Right renal pelvis (tissue), 4 donors: ENCODE data around the gene RPL27. TPM values are rescaled to one million over a fixed set of nuclear protein-coding genes. Genes with fewer than 3 reads are reported as not detected.
"Not testable (repeated sequence)": the region's sequence is repeated elsewhere in the genome, so short reads cannot be mapped to it uniquely, and the experiment has no call there.

Experiments used
- DNase-seq, 4 donors: peaks; one replicate each; pipeline ENCODE4 v3.0.0-alpha.2; 2013; ENCODE audit warnings: low read depth in 4 of 4, low spot score in 3 of 4, missing footprints in 1 of 4
- polyA plus RNA-seq, 4 donors: library from polyadenylated mRNA; unstranded; fragments of 120-200 nt; gene quantifications; one replicate each; pipeline ENCODE4 v1.2.1, GENCODE V29; 2013; ENCODE audit not compliant: insufficient read length in 4 of 4

The RPL27 gene
- polyA plus RNA-seq, 4 donors = 1,352 to 1,628 (median 1,460) TPM

DNA sequence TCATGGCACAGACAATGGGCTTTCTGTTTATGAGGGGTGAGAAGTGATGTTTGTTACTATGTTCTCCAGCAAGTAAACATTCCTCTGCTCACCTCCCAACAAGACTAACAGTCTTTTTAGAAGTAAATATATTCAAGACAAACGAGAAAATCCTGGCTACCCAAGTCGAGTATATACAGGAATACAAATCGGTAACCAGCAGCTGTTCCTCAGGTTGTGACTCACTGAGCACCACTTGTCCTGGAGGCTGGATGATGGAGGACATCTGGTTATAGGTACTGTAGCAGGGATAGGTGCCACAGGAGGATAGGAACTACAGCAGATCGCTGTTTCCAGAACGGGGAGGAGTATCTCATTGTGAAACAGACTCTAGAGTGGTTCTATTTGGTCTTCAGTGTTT, 5.3 kb upstream of the RPL27 start:
- no peak for DNase-seq

- not testable (repeated sequence) for DNase-seq
These were observed 4.3 kb upstream of the RPL27 start for GRCh38 chr17:42993913-42994312.

DNA sequence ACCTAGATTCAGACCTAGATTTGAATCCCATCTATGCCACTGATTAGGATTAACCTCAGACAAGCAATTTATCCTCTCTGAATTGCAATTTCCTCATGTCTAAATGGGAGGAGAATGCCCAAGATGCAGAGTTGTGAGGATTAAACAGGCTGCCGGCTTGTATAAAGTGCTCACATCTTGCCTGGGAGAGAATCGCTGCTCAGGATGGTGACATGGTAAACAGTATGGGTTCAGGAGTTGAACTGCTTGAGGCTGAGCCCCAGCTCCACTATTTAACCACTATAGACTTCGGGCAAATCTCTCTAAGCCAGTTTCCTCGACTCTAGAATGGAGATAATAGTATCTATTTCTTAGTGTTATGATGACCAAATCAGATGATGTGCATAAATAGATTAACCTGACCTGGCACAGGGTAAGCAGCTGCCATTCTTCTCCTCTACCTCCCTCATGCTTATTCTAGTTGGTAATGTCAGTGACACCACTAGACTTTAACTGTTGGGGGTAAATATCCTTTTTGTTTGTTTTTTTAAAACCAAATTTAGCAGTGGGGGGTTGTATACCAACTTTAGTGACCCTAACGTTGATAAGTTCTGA, 732 bp upstream of the RPL27 start:
- no peak for DNase-seq

DNA sequence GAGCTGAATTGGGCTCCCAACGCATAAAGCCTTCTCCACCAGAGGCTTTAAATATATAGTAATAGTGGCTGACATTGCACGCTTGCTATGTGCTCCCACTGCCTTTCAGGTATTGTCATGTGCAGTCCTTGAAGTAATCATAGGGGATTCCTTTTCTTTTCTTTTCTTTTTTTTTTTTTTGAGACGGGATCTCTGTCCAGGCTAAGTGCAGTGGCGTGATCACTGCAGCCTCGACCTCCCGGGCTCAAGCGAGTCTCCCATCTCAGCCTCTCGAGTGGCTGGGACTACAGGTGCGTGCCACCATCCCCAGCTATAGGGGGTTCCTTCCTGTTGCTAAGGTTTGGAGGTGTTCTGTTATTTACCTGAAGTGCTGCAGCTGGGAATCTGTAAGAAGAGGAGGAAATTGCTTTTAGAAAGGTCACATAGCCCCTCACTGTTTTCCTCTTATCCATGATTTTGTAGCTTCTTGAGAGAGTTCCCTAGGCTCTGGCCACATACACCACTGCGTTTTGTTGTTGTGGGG, 845 bp downstream of the RPL27 start:
- no peak for DNase-seq

DNA sequence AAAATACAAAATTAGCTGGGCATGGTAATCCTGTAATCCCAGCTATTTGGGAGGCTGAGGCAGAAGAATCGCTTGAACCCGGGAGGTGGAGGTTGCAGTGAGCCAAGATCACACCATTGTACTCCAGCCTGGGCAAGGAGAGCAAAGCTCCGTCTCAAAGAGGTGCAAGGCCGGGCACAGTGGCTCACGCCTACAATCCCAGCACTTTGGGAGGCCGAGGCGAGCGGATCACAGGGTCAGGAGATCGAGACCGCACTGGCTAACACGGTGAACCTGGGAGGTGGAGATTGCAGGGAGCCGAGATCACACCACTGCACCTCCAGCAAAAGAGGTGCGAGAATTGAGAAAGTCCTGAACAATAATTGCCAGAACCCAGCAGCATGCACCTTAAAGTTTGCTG, 2.7 kb downstream of the RPL27 start:
- DNase-seq = not testable (repeated sequence)

DNA sequence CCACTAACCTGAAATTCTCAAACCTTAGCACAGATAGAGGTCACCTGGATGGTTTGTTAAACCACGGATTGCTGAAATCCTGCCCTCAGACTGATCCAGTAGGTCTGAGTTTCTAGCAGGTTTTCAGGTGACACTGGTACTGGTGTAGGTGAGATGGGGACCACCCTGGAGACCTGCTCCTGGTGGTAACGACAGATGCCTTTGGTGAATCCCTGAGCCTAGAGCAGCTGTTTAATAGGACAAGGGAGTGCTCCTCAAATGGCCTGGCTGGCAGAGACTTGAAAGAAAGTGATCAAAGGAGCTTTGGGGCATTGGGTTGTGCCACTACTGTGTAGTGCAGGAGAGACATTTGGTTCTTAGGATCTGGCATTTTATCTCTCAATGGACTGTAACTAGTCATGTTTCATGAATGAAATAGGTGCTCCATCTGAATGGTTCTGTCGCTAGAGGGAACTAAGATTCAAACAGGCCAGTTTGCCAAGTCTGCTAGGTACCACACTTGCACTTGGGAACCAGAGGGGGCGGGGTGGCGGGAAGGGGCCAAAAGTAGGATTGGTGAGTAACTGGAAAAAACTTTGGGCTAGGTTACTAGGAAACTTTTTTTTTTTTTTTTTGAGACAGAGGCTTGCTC, 5.4 kb downstream of the RPL27 start:
- no peak for DNase-seq

- DNase-seq = peak; percentile 34 to 59 (median 44)
These were observed 8.7 kb downstream of the RPL27 start, which contains the start of gene IFI35 for GRCh38 chr17:43006639-43007551. IFI35 (plus strand) TSS chr17:43006784; CDS start chr17:43006948, 164 bp downstream.

GRCh38 chr17:43010667-43011308, 12.6 kb downstream of the RPL27 start:
- DNase-seq = no peak

DNA sequence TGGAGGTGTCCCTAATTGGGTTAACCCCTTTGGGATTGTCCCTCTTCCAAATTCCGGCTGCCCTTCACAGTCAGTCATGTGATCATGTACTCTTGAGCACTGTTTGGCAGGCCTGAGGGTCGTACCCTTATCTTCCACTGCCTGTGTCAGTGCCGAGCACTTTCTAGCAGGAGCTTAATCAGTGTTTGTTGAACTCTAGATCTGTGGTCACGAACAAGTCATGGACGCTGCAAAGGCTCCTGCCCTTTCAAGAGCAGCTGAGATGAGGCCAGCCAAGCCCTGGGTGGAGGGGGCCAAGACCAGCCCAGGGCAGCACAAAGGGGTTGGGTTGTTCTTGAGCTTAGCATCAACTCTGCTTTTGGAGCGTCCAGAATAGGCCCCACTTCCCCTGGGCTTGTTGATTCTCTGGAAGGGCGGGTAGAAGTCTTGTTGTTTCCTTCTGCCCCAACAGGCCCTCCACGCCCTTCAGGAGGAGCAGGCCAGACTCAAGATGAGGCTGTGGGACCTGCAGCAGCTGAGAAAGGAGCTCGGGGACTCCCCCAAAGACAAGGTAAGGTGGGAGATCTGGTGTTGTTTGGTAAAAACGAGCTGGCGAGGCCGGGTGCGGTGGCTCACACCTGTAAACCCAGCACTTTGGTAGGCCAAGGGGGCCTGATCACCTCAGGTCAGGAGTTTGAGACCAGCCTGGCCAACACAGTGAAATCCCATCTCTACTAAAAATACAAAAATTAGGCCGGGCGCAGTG, 13.7 kb downstream of the RPL27 start:
- DNase-seq = no peak

DNA sequence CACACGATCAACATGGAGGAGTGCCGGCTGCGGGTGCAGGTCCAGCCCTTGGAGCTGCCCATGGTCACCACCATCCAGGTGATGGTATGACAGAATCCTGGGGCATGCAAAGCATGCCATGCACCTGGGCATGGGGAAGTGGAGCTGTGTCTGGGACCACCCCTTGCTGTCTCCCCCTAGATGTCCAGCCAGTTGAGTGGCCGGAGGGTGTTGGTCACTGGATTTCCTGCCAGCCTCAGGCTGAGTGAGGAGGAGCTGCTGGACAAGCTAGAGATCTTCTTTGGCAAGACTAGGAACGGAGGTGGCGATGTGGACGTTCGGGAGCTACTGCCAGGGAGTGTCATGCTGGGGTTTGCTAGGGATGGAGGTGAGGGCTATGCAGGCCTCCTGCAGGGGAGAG, 15.1 kb downstream of the RPL27 start:
- no peak for DNase-seq

DNA sequence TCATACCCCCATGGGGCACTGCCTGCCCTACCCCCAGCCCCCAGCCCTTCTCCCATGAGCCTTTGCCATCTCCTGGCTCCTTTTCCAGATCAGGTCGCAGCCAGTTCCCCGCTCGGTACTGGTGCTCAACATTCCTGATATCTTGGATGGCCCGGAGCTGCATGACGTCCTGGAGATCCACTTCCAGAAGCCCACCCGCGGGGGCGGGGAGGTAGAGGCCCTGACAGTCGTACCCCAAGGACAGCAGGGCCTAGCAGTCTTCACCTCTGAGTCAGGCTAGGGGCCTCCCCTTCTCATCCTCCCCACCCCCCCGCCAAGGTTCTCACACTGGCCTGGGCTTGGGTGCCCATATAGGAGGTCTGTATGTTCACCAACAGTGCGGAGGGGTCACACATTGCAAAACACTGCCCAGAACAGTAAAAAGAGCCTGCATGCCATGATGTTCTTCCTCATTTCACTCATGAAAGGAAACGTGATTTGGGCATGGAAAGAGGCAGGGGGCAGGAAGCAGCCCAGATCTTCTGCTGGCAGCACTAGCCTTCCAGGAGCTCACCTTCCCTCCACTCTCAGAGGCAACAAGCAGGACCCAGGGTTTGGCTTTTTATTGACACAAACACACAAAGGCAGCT, 15.9 kb downstream of the RPL27 start:
- DNase-seq = no peak

- DNase-seq = no peak
These were observed 16.7 kb downstream of the RPL27 start for GRCh38 chr17:43014649-43015542.

GRCh38 chr17:43015579-43015978, 17.4 kb downstream of the RPL27 start:
- DNase-seq = no peak

DNA sequence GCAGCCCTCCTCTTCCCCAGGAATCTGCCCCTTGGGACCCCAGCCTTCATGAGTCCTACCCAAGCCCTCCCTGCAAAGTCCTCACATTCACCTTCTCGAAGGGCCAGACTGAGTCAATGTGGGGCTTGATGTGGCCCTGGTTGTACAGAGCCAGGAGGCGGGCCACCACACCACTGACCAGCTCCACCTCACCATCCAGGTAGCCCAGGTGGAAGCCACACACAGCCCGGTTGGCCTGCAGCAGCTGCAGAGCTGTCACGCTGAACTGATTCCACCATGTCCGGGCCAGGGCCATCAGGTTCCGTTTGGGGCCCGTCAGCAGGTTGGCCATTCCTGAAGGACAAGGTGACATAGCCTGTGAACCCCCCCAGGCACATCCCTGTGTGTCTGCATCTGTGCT, 18.0 kb downstream of the RPL27 start:
- DNase-seq = no peak

DNA sequence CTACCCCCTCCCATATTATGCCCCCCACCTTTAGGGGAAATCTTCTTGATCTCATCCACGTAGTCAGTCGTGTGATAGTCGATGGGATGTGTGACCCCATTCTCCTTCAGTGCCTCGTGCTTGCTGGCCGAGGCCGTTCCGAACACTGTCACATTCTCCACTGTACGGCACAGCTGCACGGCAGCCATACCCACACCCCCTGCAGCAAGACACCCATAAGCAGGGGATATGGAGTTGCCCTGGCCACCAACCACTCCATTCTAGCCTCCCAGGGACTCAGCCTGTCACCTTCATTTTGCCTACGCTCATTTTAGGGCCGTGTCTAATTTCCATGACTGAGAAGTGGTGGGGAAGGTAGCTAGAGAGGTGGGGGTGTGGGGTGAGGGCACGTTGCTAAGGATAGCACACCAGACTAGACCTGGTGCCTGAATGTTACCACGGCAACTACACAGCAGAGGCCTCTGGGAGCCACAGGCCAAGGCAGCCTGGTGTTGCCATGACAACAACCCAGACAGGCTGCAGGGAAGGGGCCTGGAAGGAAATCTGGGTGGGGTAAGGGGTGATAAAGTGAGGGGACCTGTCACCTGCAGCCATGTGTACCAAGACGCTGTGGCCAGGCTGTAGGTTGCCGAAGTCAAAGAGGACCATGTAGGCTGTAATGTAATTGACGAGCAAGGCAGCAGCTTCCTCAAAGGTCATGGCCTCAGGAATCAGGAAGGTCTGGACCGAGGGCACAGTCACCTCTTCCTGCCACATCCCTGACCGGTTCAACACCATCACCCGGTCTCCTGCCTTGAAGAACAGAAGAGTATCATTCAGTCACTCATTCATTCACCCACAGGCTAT, 20.0 kb downstream of the RPL27 start:
- DNase-seq = no peak

DNA sequence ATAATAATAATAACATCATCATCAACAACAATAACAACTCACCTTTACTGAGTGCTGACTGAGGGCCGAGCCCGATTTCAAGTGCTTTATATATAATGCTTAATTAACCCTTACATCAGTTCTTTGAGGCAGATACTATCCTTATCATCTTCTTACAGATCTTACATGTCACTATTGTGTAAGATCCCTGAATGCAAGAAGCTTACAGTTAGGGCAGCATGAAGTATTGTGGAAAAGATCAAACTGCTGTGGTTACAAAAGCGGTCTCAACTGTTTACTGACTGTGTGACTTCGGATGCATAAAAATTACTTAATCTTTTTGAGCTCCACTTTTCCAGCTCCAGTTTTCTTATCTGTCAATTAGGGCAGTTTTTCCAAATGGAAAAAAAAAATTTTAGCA, 20.7 kb downstream of the RPL27 start:
- DNase-seq = no peak

- no peak for DNase-seq
These were observed 21.2 kb downstream of the RPL27 start for GRCh38 chr17:43019418-43019817.
